AG04450 (cell line): Measurements from ENCODE around the gene DPH1. TPM values are rescaled to one million over a fixed set of nuclear protein-coding genes. Genes with fewer than 3 reads are reported as not detected.
A peak's percentile ranks its signal among the peaks of the same experiment; 100 is the strongest.

Experiments used
- CTCF ChIA-PET: fragments of 300-600, 350-600 bp; formaldehyde crosslinking; extraction: SDS; loops from one replicate; lab custom pipeline; 2022; ENCODE audit warnings: antibody characterized with exemption, inconsistent platforms; lab: Charles Lee
- POLR2A ChIA-PET: fragments of 350-600 bp; formaldehyde crosslinking; extraction: SDS; loops from one replicate; lab custom pipeline; 2021; ENCODE audit warnings: antibody characterized with exemption, inconsistent platforms; lab: Yijun Ruan, JAX
- DNase-seq: peaks from one replicate; pipeline ENCODE4 v3.0.0-alpha.2; 2011; ENCODE audit warnings: low read depth, low spot score
- H3K27ac ChIP-seq: one replicate; pipeline ENCODE4 v1.5.1; 2012; ENCODE audit warnings: low read depth, low read length, control low read depth
- H3K27me3 ChIP-seq: one replicate; pipeline ENCODE4 v1.6.0; 2012; ENCODE audit warnings: low read length; ENCODE audit not compliant: control insufficient read depth, insufficient read depth
- H3K4me3 ChIP-seq: 2 replicates; pipeline ENCODE4 v1.5.1; 2011; ENCODE audit warnings: mild to moderate bottlenecking, low read depth, low read length, control low read depth
- H3K9me3 ChIP-seq: 2 replicates; pipeline ENCODE4 v1.5.1; 2012; ENCODE audit warnings: low read length; ENCODE audit not compliant: control insufficient read depth, insufficient read depth
- CTCF ChIP-seq: IDR thresholded peaks from 2 replicates; pipeline ENCODE4 v1.5.1; 2011; ENCODE audit warnings: low read depth, low read length, control low read depth, inconsistent platforms
- polyA plus RNA-seq: library from polyadenylated mRNA; depleted of rRNA; stranded (reverse); fragments of >200 nt; gene quantifications from 2 replicates; pipeline ENCODE4 v1.2.3, GENCODE V29; 2011

Gene DPH1
- polyA plus RNA-seq, 1 experiment, result 25.3 TPM

- H3K9me3 ChIP-seq, result no peaks in the 10 kb centered on the region; the same call in 1 of the 2 replicates
- TF ChIP-seq CTCF, result no peak
- ChIA-PET CTCF (interaction anchor here (0.6 to 2.4 kb wide), 2 partner anchors 36 to 180 kb away, joined by 3 to 7 read pairs; no protein-coding TSS in a partner anchor), POLR2A (no interaction called here)
- no peak overlapping the region for H3K4me3 ChIP-seq
- no peak for DNase-seq
- no peaks in the 10 kb centered on the region for H3K27me3 ChIP-seq
- H3K27ac ChIP-seq, result peak overlapping the region; percentile 61
Observed at GRCh38 chr17:2064520-2064971, 34.6 kb downstream of the DPH1 start.

DNA sequence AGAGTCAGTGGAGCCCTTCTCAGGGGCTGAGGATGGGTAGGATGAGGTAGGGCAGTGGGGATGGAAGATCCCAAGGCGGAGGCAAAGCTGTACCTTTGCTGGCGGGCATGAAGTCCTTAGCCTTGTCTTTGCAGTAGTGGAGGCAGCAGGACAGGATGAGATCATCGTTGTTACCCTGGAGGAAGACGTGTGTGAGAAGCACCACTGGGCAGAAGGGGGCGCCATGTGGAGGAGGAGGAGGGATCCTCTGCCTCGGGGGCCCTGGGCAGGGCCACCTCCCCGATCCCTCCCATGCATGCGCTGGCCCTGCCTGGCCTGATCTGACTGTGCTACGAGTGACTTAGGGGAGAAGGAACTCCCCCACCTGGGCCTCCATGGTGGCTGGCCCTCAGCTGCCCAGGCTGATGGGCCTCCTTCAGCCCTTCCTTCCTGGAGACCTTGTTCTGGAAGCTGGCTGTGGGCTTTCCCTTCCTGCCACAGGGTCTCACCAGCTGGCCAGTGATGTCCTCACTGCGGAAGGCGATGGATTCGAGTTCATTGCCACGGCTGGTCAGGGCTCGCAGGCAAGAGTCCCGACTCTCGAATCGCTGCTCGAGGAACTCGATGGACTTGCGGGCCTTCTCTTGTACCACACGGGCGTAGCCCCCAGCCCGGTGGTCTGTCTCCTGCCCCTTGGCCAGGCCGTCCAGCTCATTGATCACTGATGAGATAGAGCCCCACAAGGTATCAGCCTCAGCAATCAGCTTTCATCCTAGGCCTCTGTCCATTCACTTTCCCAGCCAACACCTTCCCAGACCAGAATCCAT is 35.2 kb downstream of the DPH1 start:
- Histone ChIP-seq H3K9me3 (no peaks in the 10 kb centered on the region; the same call in 1 of the 2 replicates), H3K27me3 (no peaks in the 10 kb centered on the region), H3K27ac (peak overlapping the region; percentile 94), H3K4me3 (no peak overlapping the region)
- no peak for DNase-seq
- ChIA-PET CTCF (interaction anchor here (0.6 to 1.2 kb wide), 4 partner anchors 35 to 202 kb away, joined by 3 to 7 read pairs (median 4); no protein-coding TSS in a partner anchor), POLR2A (no interaction called here)
- TF ChIP-seq CTCF, result peak; percentile 37

DNA sequence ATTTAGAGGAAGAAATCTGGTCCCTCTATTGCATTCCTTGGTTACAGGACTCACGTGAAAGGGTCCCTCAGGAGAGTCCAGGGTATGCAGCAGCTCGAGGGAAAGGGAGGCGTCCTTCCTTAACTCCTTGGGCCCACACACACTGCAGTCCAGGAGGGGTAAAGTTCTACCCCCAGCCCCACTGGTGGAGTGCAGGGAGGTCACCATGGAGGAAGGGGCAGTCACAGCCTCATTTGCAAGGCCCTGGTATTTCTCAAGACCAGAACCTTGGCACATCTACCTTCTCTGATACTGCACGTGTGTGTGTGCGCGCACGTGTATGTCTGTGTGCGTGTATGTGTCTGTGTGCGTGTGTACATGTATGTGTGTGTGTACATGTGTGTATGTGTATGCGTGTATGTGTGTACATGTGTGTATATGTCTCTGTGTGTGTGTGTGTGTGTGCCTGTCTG is 36.0 kb downstream of the DPH1 start:
- no peak overlapping the region for H3K4me3 ChIP-seq
- H3K27ac ChIP-seq, result peak overlapping the region; percentile 94
- DNase-seq, result no peak
- ChIA-PET CTCF (interaction anchor here (0.6 to 1.2 kb wide), 3 partner anchors 164 to 203 kb away, joined by 3 to 7 read pairs (median 6); no protein-coding TSS in a partner anchor), POLR2A (no interaction called here)
- no peaks in the 10 kb centered on the region; the same call in 1 of the 2 replicates for H3K9me3 ChIP-seq
- TF ChIP-seq CTCF, result no peak
- H3K27me3 ChIP-seq, result no peaks in the 10 kb centered on the region

DNA sequence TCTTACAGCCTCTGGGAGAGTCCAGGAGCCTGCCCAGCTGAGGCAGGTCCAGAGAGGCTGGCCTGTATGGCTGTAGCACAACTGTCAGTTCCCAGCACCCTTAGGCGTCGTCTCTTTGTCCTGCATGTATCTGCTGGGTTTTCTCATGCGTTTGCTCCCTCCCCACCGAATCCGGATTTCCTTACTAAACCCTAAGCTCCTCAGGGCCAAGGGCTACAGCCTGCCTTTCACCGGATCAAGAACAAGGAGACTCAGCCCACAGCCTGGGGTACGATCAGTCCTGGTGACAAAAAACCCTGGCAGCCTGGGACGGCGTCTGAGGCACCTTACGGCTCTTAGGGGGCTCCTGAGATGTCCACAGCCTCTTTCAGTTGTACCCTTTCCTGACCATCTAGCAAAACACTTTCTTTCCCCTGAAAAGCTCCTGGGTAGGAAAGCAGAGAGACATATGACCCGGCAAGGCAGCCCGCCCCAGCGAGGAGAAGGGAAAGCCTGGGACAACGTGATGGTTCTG is 37.2 kb downstream of the DPH1 start:
- TF ChIP-seq CTCF, result no peak
- Histone ChIP-seq H3K27me3 (no peaks in the 10 kb centered on the region), H3K4me3 (no peak overlapping the region), H3K9me3 (no peaks in the 10 kb centered on the region; the same call in 1 of the 2 replicates), H3K27ac (peak overlapping the region; percentile 94)
- POLR2A ChIA-PET, result interaction anchor here (0.7 to 1.6 kb wide), 3 partner anchors 15 to 54 kb away, joined by 3 to 5 read pairs (median 5); no protein-coding TSS in a partner anchor
- CTCF ChIA-PET, result interaction anchor here (1.1 kb wide), 1 partner anchor 178 kb away, joined by 5 read pairs; no protein-coding TSS in a partner anchor
- no peak for DNase-seq
